ENCODE measurements around the gene TNFRSF1B.

TNFRSF1B gene

DNA sequence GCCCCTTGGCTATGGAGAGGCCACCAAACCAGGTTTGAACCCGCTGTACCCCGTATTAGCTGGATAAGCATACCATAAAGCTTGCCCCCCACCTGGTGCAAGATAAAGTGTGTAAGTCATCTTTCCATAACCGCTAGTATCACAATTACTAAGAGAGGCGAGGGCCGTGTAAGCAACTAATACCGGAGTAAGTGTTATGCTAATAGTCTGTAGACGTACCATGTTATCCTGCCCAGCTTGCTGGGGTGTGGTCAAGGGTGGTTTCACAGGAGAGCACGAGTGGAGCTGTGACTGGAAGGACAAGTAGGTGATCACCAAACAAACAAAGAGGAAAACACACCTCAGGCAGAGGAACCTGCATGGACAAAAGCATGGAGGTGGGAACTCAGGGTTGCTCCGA lies 3.6 kb upstream of the TNFRSF1B start:
- no peak for DNase-seq (ENCODE audit: low read depth)
- H3K4me3 ChIP-seq (ENCODE audit: low read depth, low read length): no peak overlapping the region
- TF ChIP-seq, protein P1, sequence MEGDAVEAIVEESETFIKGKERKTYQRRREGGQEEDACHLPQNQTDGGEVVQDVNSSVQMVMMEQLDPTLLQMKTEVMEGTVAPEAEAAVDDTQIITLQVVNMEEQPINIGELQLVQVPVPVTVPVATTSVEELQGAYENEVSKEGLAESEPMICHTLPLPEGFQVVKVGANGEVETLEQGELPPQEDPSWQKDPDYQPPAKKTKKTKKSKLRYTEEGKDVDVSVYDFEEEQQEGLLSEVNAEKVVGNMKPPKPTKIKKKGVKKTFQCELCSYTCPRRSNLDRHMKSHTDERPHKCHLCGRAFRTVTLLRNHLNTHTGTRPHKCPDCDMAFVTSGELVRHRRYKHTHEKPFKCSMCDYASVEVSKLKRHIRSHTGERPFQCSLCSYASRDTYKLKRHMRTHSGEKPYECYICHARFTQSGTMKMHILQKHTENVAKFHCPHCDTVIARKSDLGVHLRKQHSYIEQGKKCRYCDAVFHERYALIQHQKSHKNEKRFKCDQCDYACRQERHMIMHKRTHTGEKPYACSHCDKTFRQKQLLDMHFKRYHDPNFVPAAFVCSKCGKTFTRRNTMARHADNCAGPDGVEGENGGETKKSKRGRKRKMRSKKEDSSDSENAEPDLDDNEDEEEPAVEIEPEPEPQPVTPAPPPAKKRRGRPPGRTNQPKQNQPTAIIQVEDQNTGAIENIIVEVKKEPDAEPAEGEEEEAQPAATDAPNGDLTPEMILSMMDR (IDR thresholded peaks at IDR 0.05; ENCODE audit: low read depth, low read length, missing control alignments): no peak
- in situ Hi-C loops (cut with HindIII; ENCODE audit: low sequenced_read_pairs): no loop called here

DNA sequence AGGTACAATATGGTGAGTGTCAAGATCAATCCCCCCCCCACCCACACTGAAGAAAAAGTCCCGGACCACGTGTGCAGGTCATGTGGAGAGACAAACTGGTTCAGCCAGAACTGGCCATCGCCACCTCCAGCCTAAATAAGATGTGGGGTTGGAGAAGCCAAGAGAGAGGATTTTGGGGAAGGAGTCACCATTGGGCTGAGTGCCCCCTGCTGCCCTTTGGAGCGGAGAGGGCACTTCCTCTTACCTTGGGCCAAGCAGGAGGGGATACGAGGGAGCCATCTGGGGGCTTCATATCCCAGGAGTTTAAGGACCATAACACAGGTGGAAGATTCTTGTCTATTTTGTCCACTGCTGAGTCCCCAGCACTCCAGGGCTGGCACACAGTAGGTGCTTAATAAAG lies 2.6 kb upstream of the TNFRSF1B start:
- in situ Hi-C loops (cut with HindIII; ENCODE audit: low sequenced_read_pairs): no loop called here
- TF ChIP-seq, protein P1 (IDR thresholded peaks at IDR 0.05; ENCODE audit: low read depth, low read length, missing control alignments): no peak

DNA sequence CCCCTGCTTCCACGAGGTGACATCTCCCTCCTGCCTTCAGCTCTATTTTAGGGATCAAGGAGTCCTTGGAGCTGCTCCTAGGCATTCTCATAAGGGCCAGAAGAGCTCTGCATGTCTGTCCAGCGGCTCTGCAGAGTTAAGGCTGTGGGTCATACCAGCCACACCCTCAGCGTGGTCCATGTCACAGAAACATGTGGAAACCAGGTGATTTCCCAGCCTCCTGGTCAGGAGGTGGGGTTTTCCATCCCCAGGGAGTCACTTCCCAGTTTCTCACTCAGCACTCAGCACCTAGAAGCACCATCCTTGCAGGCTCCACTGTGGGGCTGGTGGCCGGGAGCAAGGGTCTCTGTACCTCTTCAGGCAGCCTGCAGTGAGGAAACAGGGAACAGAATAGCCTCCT lies 1.4 kb upstream of the TNFRSF1B start:
- in situ Hi-C loops (cut with HindIII; ENCODE audit: low sequenced_read_pairs): no loop called here
- TF ChIP-seq, protein P1 (IDR thresholded peaks at IDR 0.05; ENCODE audit: low read depth, low read length, missing control alignments): no peak
- H3K4me3 ChIP-seq (ENCODE audit: low read depth, low read length): no peak overlapping the region
- DNase-seq (ENCODE audit: low read depth): no peak

More for the DNA sequence above, 2.6 kb upstream of the TNFRSF1B start:
- no peak overlapping the region for H3K4me3 ChIP-seq (ENCODE audit: low read depth, low read length)
- no peak for DNase-seq (ENCODE audit: low read depth)

DNA sequence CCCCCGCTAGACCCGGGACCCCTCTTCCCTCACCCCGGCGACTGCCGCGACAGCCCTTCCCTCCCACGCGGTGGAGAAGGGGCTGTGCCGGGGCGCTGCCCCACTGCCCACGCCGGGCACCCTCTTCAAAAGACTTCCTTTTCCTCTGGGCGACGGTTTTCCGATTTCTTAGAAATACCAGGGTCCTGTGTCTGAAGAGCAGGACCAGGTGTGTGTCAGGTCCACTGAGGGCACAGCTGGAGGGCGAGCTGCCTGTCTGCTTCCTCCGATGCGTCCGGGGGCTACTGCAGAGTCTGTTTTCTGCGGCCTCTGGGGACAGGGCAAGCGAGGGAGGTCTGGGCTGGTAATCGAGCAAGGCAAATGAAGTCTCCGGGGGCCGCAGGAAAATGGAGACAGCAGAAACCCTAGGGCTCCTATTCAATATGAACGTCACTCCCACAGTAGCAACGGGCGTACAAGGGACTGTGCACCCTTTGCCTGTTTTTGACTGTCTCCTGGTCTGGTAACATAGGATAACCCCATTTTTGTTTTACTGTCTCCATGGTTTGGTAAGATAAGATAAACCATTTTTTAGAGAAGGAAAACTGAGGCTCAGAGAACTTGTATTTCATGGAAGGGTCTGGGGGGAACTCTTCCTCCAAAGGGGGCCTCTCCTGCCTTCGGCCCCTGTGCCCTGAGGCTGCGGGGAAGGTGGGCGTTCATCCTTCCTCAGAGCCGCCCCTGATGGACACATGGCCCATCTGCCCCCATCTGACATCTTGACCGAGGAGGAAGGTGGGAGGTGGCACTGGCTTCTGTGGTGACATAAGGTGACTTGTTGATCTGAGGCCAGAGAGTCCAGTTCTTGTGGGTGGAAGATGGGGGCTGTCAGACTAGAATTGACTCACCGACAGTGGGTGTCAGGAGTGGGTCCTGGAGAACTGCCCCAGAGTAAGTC lies 970 bp downstream of the TNFRSF1B start:
- no peak for DNase-seq (ENCODE audit: low read depth)
- peak overlapping the region; percentile 55 for H3K4me3 ChIP-seq (ENCODE audit: low read depth, low read length)
- TF ChIP-seq, protein P1 (IDR thresholded peaks at IDR 0.05; ENCODE audit: low read depth, low read length, missing control alignments): no peak
- in situ Hi-C loops (cut with HindIII; ENCODE audit: low sequenced_read_pairs): no loop called here

DNA sequence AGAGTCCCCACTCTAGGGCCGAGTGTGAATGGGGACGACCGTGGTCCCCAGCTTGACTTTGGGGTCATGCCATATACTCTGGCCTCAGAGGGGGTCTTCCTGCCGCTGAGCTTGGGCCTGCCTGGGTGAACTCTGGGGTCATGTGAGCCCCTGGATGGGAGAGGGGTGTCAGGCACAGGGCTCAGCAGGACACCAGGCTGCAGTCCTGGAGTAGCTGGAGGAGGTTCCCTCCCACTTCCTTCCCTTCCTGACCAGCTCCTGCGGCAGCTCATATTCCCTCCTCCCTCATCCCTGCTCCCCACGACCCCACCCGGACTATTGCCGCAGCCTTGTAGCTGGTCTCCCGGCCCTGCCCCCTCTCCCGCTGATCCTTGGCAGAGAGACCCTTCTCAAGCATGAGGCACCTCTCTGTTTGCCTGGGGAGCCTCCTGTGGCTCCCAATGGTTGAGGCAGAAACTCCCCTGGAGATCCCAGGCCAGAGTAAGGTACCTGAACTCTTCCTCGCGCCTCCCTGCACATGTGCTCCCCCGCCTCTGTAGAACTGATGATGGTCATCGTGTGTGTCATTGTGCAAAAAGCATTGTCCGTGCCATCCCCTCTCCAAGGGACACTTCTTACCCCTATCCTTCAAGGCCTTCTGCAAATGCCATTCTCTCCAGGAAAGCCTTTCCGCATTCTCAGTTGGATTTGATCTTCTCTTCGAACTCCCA lies 1.8 kb downstream of the TNFRSF1B start:
- in situ Hi-C loops (cut with HindIII; ENCODE audit: low sequenced_read_pairs): no loop called here
- no peak for DNase-seq (ENCODE audit: low read depth)
- TF ChIP-seq, protein P1 (IDR thresholded peaks at IDR 0.05; ENCODE audit: low read depth, low read length, missing control alignments): no peak
- H3K4me3 ChIP-seq (ENCODE audit: low read depth, low read length): peak overlapping the region; percentile 55

DNA sequence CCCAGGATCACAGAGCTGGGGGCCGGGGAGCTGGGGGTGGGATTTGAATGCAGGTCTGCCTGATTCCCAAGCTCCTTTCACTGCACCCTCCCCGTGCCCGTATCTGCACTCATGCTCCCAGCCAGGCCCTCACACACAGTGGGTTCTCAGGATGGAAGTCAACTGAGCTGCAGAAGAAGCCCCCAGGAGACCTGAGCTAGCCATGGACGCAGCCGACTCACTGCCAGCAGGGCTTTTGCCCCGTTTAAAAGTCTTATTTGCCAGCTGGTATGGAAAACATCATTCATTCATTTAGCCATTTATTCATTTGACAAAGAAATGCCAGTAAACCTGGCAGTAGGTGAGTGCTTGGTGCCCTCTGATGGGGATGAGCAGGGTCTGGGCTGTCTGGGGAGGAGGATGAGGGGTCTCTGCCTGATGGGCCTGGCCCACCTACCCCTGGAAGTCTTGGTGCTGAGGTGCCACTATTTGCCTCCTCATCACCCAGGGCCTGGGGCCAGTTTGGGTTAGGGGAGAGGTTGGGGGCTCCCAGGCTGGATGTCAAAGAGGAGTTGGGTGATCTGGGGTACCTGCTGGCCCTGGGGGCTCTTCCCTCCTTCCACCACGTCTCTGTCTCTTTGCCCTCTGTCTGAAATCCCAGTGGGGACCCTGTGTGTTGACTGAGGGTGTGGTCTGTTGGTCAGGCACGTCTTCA lies 2.8 kb downstream of the TNFRSF1B start:
- in situ Hi-C loops (cut with HindIII; ENCODE audit: low sequenced_read_pairs): no loop called here
- no peak for DNase-seq (ENCODE audit: low read depth)
- TF ChIP-seq, protein P1 (IDR thresholded peaks at IDR 0.05; ENCODE audit: low read depth, low read length, missing control alignments): no peak
- no peak overlapping the region for H3K4me3 ChIP-seq (ENCODE audit: low read depth, low read length)

Measured in astrocyte of the cerebellum (primary cell).